Activated T-helper 1 cell treated with anti-CD3 and anti-CD28 coated beads, Interleukin-2, amount 50 U/mL, for 16 hours (primary cell): ENCODE measurements around the gene OR2T11.
"Not testable (repeated sequence)": the region's sequence is repeated elsewhere in the genome, so short reads cannot be mapped to it uniquely, and the experiment has no call there.

ENCODE experiments used
- DNase-seq, 2 donors: peaks; one replicate each; pipeline ENCODE4 v3.0.0-alpha.2; 2020; ENCODE audit warnings: low read depth in 1 of 2, low spot score in 1 of 2

The OR2T11 gene

DNA sequence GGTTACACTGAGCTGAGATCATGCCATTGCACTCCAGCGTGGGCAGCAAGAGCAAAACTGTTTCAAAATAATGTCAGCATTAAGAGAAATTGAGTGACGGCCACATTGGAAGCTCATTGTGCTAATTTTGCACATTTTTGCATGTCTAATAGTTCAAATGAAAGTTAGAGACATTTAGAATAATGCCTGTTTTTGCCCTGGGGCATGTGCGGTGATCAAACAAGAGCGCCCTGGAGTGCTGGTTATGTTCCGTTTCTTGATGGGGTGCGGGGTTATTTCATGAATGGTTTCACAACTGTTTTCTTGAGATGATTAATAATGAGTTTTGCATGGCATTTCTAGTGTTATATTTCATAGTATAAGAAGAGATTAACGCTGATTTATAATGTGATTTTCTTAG is 13.1 kb downstream of the OR2T11 start:
- DNase-seq = no peak

DNA sequence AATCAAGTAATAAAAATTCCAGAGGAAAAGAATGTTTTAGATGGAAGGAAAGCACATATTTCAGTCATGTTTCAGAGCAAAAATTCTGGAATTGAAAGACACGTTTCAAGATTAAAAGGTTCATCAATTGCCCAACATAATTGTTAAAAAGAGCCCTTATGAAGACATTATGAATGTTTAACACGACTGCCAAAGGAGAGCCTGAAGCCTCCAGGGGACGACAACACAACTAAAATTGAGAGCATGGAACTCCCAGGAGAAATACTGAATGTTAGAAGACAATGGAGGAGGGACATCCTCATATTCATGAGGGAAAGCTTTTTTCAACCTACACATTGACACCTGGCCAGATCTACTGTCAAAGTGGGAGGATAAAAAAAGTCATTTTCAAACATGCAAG is 16.0 kb downstream of the OR2T11 start:
- peak in 1 of 2 donors; percentile 7 for DNase-seq

DNA sequence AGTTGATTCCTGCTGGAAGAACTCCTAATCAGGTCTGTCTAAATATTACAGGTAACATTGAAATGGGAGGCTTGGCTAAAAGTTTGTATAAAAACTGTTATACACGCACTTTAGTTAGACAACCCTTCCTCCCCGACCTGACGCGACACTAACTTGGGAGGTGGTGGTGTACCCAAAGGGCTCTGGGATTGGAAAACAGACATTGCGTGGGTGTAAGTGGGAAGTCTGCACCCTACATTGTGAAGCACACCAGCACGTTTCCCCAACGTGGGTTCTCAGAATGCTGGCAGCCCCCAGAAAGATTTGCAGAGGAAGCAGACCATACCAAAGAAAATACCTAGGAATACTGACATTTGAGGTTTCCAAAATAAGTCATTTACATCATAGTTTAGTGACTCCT is 16.8 kb downstream of the OR2T11 start:
- DNase-seq = no peak

DNA sequence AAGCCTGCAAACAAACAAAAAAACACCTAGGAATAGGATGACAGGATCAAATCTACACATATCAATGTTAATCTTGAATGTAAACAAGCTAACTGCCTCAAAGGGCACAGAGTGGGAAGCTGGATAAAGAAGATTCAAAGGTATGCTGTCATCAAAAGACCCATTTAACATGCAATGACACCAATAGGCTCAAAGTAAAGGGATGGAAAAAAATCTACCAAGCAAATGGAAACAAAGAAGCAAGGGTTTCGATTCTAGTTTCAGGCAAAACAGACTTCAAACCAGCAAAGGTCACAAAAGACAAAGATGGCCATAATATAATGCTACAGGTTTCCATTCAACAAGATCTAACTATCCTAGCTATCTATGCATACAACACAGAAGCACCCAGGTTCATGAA is 21.1 kb downstream of the OR2T11 start:
- no peak for DNase-seq

DNA sequence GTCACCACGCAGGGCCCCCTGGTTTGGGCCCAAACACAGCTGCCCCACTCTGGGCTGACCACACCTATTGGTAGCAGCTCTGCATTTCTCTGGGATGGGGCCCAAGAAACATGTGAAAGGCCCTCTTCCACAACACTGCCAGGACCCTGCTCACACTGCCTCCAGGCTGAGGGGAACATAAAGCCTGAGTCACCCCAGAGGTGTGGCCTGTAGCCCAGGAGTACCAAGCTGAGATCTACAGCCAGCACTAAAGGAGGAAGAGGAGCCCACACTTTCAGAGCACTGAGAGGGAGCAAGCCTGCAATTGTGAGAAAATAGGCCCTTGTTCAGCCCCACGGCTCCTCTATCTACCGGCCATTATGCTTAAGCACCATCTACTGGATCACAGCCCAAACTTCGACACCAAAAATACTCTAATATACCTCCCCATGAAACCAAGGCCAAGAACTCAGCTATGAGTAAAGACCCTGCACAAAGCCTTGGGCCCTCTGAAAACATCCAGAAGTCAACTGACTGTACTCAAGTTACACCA is 22.9 kb downstream of the OR2T11 start:
- no peak for DNase-seq

GRCh38 chr1:248610301-248610700 is 24.6 kb downstream of the OR2T11 start:
- DNase-seq = no peak

DNA sequence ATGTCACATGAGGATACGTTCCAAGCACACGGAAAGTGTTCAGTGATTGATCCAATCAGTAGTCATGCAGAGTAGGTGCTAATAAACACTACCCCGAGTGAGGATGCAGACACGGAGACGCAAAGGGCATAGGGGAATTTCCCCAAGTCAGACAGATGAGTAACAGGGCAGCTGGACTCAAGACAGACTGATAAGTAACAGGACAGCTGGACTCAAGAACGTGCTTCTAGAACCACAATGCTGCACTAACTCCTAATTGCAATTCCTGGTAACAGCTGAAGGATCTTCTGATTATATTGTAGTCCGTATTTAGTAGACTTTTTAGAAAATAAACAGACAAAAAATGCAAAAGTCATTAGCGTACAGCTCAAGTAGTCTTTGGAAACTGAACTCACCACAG is 35.5 kb downstream of the OR2T11 start:
- no peak for DNase-seq

DNA sequence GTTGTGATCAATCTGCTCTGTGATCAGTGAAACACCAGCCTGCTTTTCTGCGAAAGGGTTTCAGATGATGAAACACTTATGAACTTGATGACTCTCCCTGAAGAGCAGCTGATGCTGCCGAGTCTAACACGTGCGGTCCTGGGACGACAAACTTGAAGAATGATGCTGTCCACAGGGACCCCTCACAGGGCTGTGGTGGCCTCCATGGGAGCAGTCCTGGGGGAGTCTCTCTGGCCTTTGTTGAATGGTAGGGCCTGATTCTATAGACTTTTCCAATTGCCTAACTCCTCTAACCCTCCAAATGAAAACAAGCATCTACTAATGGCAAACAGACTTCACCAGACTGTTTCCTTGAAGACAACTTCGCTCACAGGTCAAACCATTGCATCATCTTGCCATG is 37.3 kb downstream of the OR2T11 start, which contains the start of gene OR2T10:
TSS of gene OR2T10 (minus strand) at position 112 of the 400 bp plus-strand sequence. CDS start 3,932 bp downstream, outside the sequence.
- DNase-seq = no peak

GRCh38 chr1:248596615-248597014 is 38.3 kb downstream of the OR2T11 start:
- no peak for DNase-seq

- no peak for DNase-seq
Measured at GRCh38 chr1:248593226-248593625, 41.7 kb downstream of the OR2T11 start.

DNA sequence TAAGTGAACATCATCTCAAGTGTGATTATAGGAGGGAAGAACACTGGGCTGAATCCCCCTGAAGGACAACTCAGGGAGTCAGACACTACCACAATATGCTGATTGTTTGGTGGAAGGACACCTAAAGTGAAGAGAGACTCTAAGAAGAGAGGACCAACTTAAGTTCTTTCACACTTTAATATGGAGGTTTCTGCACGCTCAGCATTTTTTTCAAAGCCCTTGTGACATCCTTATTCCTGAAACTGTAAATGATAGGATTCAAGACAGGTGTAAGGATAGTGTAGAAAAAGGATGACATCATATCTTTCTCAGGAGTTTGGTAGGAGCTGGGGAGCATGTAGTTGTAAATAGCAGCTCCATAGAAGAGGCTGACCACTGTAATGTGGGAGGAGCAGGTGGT is 42.2 kb downstream of the OR2T11 start:
- DNase-seq = no peak

DNA sequence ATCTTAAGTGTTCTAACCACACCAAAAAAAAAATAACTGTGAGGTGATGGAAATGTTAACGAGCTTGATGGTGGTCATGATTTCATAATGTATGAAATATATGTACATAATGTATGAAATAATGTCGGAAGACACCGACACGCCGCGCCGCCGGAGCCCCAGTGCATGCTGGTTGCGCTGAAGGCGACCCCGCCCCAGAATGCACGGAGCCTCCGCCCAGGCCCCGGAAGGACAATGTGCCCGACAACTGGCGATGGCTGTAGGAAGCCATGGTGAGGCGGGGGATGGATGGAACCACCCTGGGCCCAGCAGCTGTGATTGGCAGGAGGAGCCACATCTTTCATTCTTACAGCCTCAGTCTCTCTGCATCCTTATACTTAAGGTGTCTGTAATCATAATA is 44.8 kb downstream of the OR2T11 start:
- no peak for DNase-seq

- no peak for DNase-seq
Measured at GRCh38 chr1:248589334-248589733, 45.6 kb downstream of the OR2T11 start.

- DNase-seq = no peak
Measured at GRCh38 chr1:248585266-248585665, 49.6 kb downstream of the OR2T11 start.

DNA sequence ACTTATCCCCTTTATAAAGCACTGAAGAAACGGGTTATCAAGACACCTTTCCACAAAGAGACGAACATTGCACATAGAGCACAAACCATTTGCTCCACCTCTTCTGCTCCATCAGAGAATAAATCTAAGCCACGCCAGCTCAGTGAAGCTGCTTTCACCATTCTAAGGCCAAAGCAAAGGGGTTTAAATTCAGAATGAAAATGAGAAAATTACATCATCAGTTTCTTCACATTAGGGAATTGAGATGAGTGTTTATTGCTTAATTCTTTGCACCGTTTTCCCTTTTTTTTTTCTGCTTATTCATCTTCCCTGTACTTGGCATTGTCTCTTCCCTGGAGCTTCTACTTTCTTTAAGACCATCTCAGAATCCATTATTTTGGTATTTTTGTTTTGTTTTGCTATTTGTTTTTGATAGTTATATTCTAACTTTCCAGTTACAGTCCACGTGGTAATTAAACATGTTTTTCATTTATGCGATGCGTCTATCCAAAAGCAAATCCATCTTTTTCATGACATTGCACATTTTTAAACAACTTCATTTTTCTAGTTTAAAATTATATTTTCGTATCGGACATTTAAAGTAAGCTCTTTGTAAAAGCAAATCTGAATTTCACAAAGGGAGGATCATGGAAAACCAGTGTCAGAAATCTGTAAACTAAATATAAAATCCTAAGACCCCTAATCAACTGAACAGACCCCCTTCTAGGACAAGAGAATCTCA is 58.5 kb downstream of the OR2T11 start:
- no peak for DNase-seq

DNA sequence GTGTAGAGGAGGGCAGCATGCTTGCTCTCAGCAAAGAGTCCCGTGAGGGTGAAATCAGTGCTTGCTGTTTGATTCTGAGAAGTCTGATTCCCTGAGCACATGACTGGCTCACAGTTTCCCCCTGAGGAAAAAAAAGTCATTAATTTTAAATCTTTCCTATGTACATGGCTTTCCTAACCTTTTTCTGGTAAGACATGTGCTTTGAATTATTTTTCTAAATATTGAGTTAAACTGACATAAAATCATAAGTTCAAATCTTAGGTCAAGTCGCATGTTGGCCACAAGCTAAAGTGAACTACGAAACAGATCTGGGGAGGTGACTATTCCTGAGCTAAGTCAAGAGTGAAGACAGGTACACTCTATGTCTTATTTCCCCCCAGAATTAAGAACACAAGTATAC is 60.2 kb downstream of the OR2T11 start, which contains the start of gene OR2T34:
TSS of gene OR2T34 (minus strand) at position 101 of the 400 bp plus-strand sequence. CDS start at position 101, 0 bp downstream.
- DNase-seq = not testable (repeated sequence)

- not testable (repeated sequence) for DNase-seq
Measured at GRCh38 chr1:248573856-248574255, 61.0 kb downstream of the OR2T11 start.
